HG03378 (cell line): Measurements from ENCODE around the gene HLA-DMB.

Source experiments
- ATAC-seq: cut with Tn5 transposase; IDR thresholded peaks from one replicate; pipeline ENCODE4 v1.9.1; 2021; ENCODE audit warnings: mild to moderate bottlenecking, moderate library complexity; ENCODE audit not compliant: unreplicated experiment

The HLA-DMB gene

GRCh38 chr6:32931211-32931610 lies 9.6 kb downstream of the HLA-DMB start:
- no peak for ATAC-seq

GRCh38 chr6:32922083-32922482 lies 18.7 kb downstream of the HLA-DMB start:
- ATAC-seq, result no peak

- ATAC-seq, result no peak
Observed at GRCh38 chr6:32920715-32921114, 20.1 kb downstream of the HLA-DMB start.

- no peak for ATAC-seq
Observed at GRCh38 chr6:32912951-32913350, 27.9 kb downstream of the HLA-DMB start.

- ATAC-seq, result no peak
Observed at GRCh38 chr6:32908897-32909296, 31.9 kb downstream of the HLA-DMB start.

GRCh38 chr6:32906539-32906938 lies 34.3 kb downstream of the HLA-DMB start:
- no peak for ATAC-seq

- ATAC-seq, result no peak
Observed at GRCh38 chr6:32905078-32905477, 35.8 kb downstream of the HLA-DMB start.

- no peak for ATAC-seq
Observed at GRCh38 chr6:32903952-32904351, 36.9 kb downstream of the HLA-DMB start.

- ATAC-seq, result no peak
Observed at GRCh38 chr6:32895006-32895345, 45.9 kb downstream of the HLA-DMB start.

- ATAC-seq, result peak; percentile 92
Observed at GRCh38 chr6:32894085-32895005, 46.5 kb downstream of the HLA-DMB start.

GRCh38 chr6:32890831-32891230 lies 50.0 kb downstream of the HLA-DMB start:
- no peak for ATAC-seq

- ATAC-seq, result no peak
Observed at GRCh38 chr6:32889533-32889932, 51.3 kb downstream of the HLA-DMB start.

GRCh38 chr6:32888576-32888975 lies 52.3 kb downstream of the HLA-DMB start:
- no peak for ATAC-seq

- ATAC-seq, result no peak
Observed at GRCh38 chr6:32887616-32888015, 53.2 kb downstream of the HLA-DMB start.

GRCh38 chr6:32886681-32887383 lies 54.0 kb downstream of the HLA-DMB start:
- ATAC-seq, result no peak

GRCh38 chr6:32885698-32886286 lies 55.0 kb downstream of the HLA-DMB start:
- ATAC-seq, result no peak
